Measurements from ENCODE around the gene VAMP1.
A peak's percentile ranks its signal among the peaks of the same experiment; 100 is the strongest.

VAMP1 gene

DNA sequence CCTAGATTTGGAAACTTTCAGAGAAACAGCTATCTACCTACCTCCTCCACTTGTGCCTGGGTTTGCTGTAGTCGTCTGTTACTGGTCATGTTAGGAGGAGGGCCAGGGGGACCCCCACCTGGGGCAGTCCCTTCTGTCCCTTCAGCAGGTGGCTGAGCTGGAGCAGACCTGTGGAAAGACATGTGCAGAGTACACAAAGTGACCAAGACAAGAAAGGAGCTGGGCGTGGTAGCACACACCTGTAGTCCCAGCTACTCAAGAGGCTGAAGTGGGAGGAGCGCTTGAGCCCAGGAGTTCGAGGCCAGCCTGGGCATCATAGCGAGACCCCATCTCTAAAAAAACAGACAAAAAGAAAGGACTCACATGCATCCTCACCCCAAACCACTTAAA is 4.3 kb downstream of the VAMP1 start:
- peaks cover 80% of the 10 kb centered on the region for H3K36me3 ChIP-seq (ENCODE audit: insufficient read depth, low read length)
- TF ChIP-seq, protein P1, sequence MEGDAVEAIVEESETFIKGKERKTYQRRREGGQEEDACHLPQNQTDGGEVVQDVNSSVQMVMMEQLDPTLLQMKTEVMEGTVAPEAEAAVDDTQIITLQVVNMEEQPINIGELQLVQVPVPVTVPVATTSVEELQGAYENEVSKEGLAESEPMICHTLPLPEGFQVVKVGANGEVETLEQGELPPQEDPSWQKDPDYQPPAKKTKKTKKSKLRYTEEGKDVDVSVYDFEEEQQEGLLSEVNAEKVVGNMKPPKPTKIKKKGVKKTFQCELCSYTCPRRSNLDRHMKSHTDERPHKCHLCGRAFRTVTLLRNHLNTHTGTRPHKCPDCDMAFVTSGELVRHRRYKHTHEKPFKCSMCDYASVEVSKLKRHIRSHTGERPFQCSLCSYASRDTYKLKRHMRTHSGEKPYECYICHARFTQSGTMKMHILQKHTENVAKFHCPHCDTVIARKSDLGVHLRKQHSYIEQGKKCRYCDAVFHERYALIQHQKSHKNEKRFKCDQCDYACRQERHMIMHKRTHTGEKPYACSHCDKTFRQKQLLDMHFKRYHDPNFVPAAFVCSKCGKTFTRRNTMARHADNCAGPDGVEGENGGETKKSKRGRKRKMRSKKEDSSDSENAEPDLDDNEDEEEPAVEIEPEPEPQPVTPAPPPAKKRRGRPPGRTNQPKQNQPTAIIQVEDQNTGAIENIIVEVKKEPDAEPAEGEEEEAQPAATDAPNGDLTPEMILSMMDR (IDR thresholded peaks at IDR 0.05; ENCODE audit: low read length) = no peak
- TF ChIP-seq EZH2 (IDR thresholded peaks at IDR 0.05; ENCODE audit: borderline replicate concordance, low read length) = no peak
- H3K79me2 ChIP-seq (ENCODE audit: insufficient read depth, low read length) = peaks cover 24% of the 10 kb centered on the region
- H3K27ac ChIP-seq (ENCODE audit: low read depth, low read length, poor library complexity, severe bottlenecking) = peak overlapping the region; percentile 45
- no peak overlapping the region for H2AFZ ChIP-seq (ENCODE audit: low read length)
- H4K20me1 ChIP-seq (ENCODE audit: insufficient read depth, low read length) = no peaks in the 10 kb centered on the region
- H3K9me3 ChIP-seq (ENCODE audit: low read length) = 0 out of 2 replicates have a peak, but pooled peaks cover 3% of the 10 kb centered on the region
- H3K27me3 ChIP-seq (ENCODE audit: insufficient read depth, low read length) = no peaks in the 10 kb centered on the region
- H3K4me2 ChIP-seq (ENCODE audit: low read length) = no peak overlapping the region
- no peaks in the 10 kb centered on the region for H3F3A ChIP-seq (ENCODE audit: insufficient read depth, low read length)
- no peaks in the 10 kb centered on the region for H3K9me2 ChIP-seq (ENCODE audit: low read depth, low read length)
- H3K4me3 ChIP-seq (ENCODE audit: low read depth, low read length, poor library complexity, severe bottlenecking) = no peak overlapping the region
- peaks cover 65% of the 10 kb centered on the region for H3K4me1 ChIP-seq (ENCODE audit: insufficient read depth, low read length, severe bottlenecking)
- H3K9ac ChIP-seq (ENCODE audit: low read length) = no peak overlapping the region

GRCh38 chr12:6465467-6466183 is 4.9 kb downstream of the VAMP1 start:
- no peaks in the 10 kb centered on the region for H3K27me3 ChIP-seq (ENCODE audit: insufficient read depth, low read length)

DNA sequence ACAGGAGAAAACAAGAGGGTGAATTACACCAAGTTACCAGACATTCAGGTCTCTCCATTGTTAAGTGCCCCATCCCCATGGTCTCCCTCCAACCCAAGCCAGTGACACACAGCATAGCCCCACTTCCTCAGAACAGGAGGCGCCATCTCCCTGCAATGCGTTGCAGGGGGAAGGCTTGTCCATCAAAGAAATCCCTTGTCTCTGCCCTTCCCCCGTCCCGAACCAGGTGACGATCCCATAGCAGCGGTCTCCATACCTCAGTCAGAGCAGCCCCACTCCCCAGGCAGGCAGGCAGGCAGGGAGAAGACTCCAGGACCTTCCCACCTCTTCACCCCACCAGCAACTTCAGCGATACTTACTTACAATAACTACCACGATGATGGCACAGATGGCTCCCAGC is 5.9 kb downstream of the VAMP1 start:
- Histone ChIP-seq H2AFZ (ENCODE audit: low read length) (no peak overlapping the region), H4K20me1 (ENCODE audit: insufficient read depth, low read length) (no peaks in the 10 kb centered on the region), H3K9ac (ENCODE audit: low read length) (no peak overlapping the region), H3K4me1 (ENCODE audit: insufficient read depth, low read length, severe bottlenecking) (peaks cover 70% of the 10 kb centered on the region), H3K4me3 (ENCODE audit: low read depth, low read length, poor library complexity, severe bottlenecking) (no peak overlapping the region), H3F3A (ENCODE audit: insufficient read depth, low read length) (no peaks in the 10 kb centered on the region), H3K9me3 (ENCODE audit: low read length) (0 out of 2 replicates have a peak, but pooled peaks cover 3% of the 10 kb centered on the region), H3K36me3 (ENCODE audit: insufficient read depth, low read length) (peaks cover 95% of the 10 kb centered on the region), H3K27ac (ENCODE audit: low read depth, low read length, poor library complexity, severe bottlenecking) (peak overlapping the region; percentile 92), H3K79me2 (ENCODE audit: insufficient read depth, low read length) (peaks cover 16% of the 10 kb centered on the region), H3K4me2 (ENCODE audit: low read length) (no peak overlapping the region), H3K27me3 (ENCODE audit: insufficient read depth, low read length) (no peaks in the 10 kb centered on the region), H3K9me2 (ENCODE audit: low read depth, low read length) (no peaks in the 10 kb centered on the region)
- TF ChIP-seq, protein P1 (IDR thresholded peaks at IDR 0.05; ENCODE audit: low read length) = no peak
- TF ChIP-seq EZH2 (IDR thresholded peaks at IDR 0.05; ENCODE audit: borderline replicate concordance, low read length) = no peak

More at GRCh38 chr12:6465467-6466183, 4.9 kb downstream of the VAMP1 start:
- no peak overlapping the region for H3K4me3 ChIP-seq (ENCODE audit: low read depth, low read length, poor library complexity, severe bottlenecking)
- no peak overlapping the region for H3K4me2 ChIP-seq (ENCODE audit: low read length)
- H3K4me1 ChIP-seq (ENCODE audit: insufficient read depth, low read length, severe bottlenecking) = peaks cover 68% of the 10 kb centered on the region
- H3K79me2 ChIP-seq (ENCODE audit: insufficient read depth, low read length) = peaks cover 24% of the 10 kb centered on the region
- no peaks in the 10 kb centered on the region for H3F3A ChIP-seq (ENCODE audit: insufficient read depth, low read length)
- H3K36me3 ChIP-seq (ENCODE audit: insufficient read depth, low read length) = peaks cover 86% of the 10 kb centered on the region
- no peak overlapping the region for H3K9ac ChIP-seq (ENCODE audit: low read length)
- no peak for TF ChIP-seq EZH2 (IDR thresholded peaks at IDR 0.05; ENCODE audit: borderline replicate concordance, low read length)
- TF ChIP-seq, protein P1 (IDR thresholded peaks at IDR 0.05; ENCODE audit: low read length) = peak; percentile 92
- no peak overlapping the region for H2AFZ ChIP-seq (ENCODE audit: low read length)
- H3K27ac ChIP-seq (ENCODE audit: low read depth, low read length, poor library complexity, severe bottlenecking) = peak overlapping the region; percentile 45
- H3K9me3 ChIP-seq (ENCODE audit: low read length) = 0 out of 2 replicates have a peak, but pooled peaks cover 3% of the 10 kb centered on the region
- H4K20me1 ChIP-seq (ENCODE audit: insufficient read depth, low read length) = no peaks in the 10 kb centered on the region
- no peaks in the 10 kb centered on the region for H3K9me2 ChIP-seq (ENCODE audit: low read depth, low read length)
